Type B pancreatic cell (in vitro differentiated cells): Measurements from ENCODE around the gene WDR26. TPM values are rescaled to one million over a fixed set of nuclear protein-coding genes. Genes with fewer than 3 reads are reported as not detected.

Experiments used
- DNase-seq: peaks from one replicate; pipeline ENCODE4 v3.0.0; 2021; ENCODE audit warnings: mixed read lengths; ENCODE audit not compliant: unreplicated experiment; ENCODE audit errors: extremely low spot score
- H3K27ac Mint-ChIP-seq: 2 replicates; pipeline ENCODE4 v1.8.0; 2021; ENCODE audit warnings: mild to moderate bottlenecking, mixed read lengths
- H3K27me3 Mint-ChIP-seq: 2 replicates; pipeline ENCODE4 v1.8.0; 2021; ENCODE audit warnings: mixed read lengths
- H3K36me3 Mint-ChIP-seq: 2 replicates; pipeline ENCODE4 v1.8.0; 2021; ENCODE audit warnings: mixed read lengths
- H3K4me1 Mint-ChIP-seq: one replicate; pipeline ENCODE4 v1.8.0; 2021; ENCODE audit warnings: mixed read lengths; ENCODE audit not compliant: unreplicated experiment
- H3K4me3 Mint-ChIP-seq: 2 replicates; pipeline ENCODE4 v1.8.0; 2021; ENCODE audit warnings: mild to moderate bottlenecking, mixed read lengths
- H3K9me3 Mint-ChIP-seq: 2 replicates; pipeline ENCODE4 v1.8.0; 2021; ENCODE audit warnings: mixed read lengths
- CTCF ChIP-seq: fragments of 200-600 bp; sonication (generic); conservative IDR thresholded peaks from 2 replicates; pipeline ENCODE4 v1.5.0; 2021; ENCODE audit warnings: antibody characterized with exemption, mild to moderate bottlenecking
- total RNA-seq: library from RNA; stranded (reverse); gene quantifications from 2 replicates; pipeline ENCODE4 v1.2.1, GENCODE V29; 2021; ENCODE audit warnings: low replicate concordance

WDR26 gene
- total RNA-seq, 1 donor from 2014 or later: 75.1 TPM

GRCh38 chr1:224411766-224412165 is 22.8 kb downstream of the WDR26 start:
- peak overlapping the region; percentile 39 for H3K27ac Mint-ChIP-seq
- H3K4me3 Mint-ChIP-seq: no peak overlapping the region
- H3K27me3 Mint-ChIP-seq: no peaks in the 10 kb centered on the region
- DNase-seq: no peak
- TF ChIP-seq CTCF: no peak
- H3K4me1 Mint-ChIP-seq: peaks cover 10% of the 10 kb centered on the region
- H3K36me3 Mint-ChIP-seq: peaks cover 24% of the 10 kb centered on the region
- no peaks in the 10 kb centered on the region for H3K9me3 Mint-ChIP-seq

DNA sequence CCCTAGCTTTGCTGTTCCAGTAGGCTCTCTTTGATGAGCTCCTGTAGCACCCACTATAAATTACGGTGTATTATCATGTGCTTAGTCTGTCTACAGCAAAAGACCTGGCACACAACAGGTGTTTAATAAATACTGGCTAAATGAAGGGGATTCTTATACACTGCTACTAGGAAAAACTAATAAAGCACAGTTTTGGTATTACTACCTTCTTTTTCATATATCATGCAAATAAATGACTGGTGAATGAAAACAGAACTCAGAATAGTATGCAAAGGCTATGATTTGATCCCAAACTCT is 26.4 kb downstream of the WDR26 start:
- Mint-ChIP-seq H3K27me3 (no peaks in the 10 kb centered on the region), H3K4me1 (peaks cover 10% of the 10 kb centered on the region), H3K36me3 (peaks cover 29% of the 10 kb centered on the region), H3K4me3 (no peak overlapping the region), H3K9me3 (no peaks in the 10 kb centered on the region), H3K27ac (no peak overlapping the region)
- DNase-seq: no peak
- no peak for TF ChIP-seq CTCF

- DNase-seq: no peak
- no peaks in the 10 kb centered on the region for H3K27me3 Mint-ChIP-seq
- peaks cover 29% of the 10 kb centered on the region for H3K36me3 Mint-ChIP-seq
- no peak overlapping the region for H3K4me3 Mint-ChIP-seq
- H3K4me1 Mint-ChIP-seq: peaks cover 10% of the 10 kb centered on the region
- H3K9me3 Mint-ChIP-seq: no peaks in the 10 kb centered on the region
- H3K27ac Mint-ChIP-seq: no peak overlapping the region
- TF ChIP-seq CTCF: no peak
These were observed 26.9 kb downstream of the WDR26 start for GRCh38 chr1:224407571-224408293.

GRCh38 chr1:224406216-224406615 is 28.4 kb downstream of the WDR26 start:
- H3K9me3 Mint-ChIP-seq: no peaks in the 10 kb centered on the region
- no peaks in the 10 kb centered on the region for H3K27me3 Mint-ChIP-seq
- peaks cover 5% of the 10 kb centered on the region for H3K4me1 Mint-ChIP-seq
- H3K36me3 Mint-ChIP-seq: peaks cover 24% of the 10 kb centered on the region
- DNase-seq: no peak
- no peak overlapping the region for H3K4me3 Mint-ChIP-seq
- no peak for TF ChIP-seq CTCF
- no peak overlapping the region for H3K27ac Mint-ChIP-seq

GRCh38 chr1:224405604-224405970 is 29.0 kb downstream of the WDR26 start:
- H3K36me3 Mint-ChIP-seq: peaks cover 29% of the 10 kb centered on the region

More at GRCh38 chr1:224405604-224405970, 29.0 kb downstream of the WDR26 start:
- no peaks in the 10 kb centered on the region for H3K27me3 Mint-ChIP-seq
- H3K4me3 Mint-ChIP-seq: no peak overlapping the region
- DNase-seq: no peak
- H3K9me3 Mint-ChIP-seq: no peaks in the 10 kb centered on the region
- peaks cover 5% of the 10 kb centered on the region for H3K4me1 Mint-ChIP-seq
- H3K27ac Mint-ChIP-seq: no peak overlapping the region
- TF ChIP-seq CTCF: no peak
